Activated CD4-positive, alpha-beta T cell treated with anti-CD3 and anti-CD28 coated beads, Interleukin-2, amount 50 U/mL, for 24 hours (primary cell): ENCODE results near the gene VGF.

Experiments used
- DNase-seq, 2 donors: peaks; one replicate each; pipeline ENCODE4 v3.0.0-alpha.2; 2020; ENCODE audit warnings: low read depth in 1 of 2, low spot score in 1 of 2

Gene VGF

DNA sequence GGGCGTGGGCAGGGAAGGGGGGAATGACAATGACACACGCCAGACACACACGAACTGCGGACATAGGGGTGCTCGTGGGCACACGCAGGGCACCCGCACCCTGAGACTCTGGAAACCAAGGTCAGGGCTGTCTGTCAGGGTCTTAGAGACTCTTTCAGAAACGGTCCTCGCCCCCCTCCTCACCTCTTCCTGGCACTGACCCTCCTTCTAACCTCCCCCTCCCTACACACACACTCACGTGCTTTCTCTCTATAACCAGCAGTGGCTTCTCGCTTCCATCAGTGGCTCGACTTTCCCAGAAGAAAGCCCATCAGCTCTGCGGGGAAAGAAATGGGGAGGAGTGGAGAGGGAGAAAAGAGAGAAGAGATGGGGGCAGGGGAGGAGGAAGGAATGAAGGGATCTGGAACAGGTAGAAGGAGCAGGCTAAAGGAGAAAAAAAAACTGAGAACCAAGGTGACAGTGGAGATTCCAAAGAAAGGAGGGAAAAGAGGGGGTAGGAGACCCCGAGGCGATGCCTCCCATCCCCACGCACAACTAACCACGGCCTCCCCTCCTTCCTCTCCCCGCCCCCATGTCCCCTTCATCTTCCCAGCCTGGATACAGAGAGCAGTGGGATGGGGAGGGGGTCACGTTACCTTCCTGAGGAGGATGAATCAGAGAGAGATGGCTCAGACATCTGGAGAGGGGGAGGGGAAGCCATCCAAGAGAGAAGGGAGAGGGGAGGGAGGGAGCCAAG is 1.7 kb upstream of the VGF start:
- DNase-seq, result no peak

DNA sequence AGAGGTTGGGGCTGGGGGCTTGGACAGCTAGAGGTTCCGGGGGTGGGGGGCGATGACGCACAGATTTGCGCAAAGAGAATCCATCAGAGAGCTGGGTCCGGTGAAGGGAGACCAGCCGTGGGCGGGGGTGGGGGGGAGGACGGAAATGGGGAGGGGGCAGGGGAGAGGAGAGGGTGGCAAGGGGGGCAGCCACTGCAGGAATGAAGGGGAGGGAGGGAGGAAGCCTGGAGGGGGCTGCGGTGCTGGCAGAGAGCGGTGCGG is 1.2 kb upstream of the VGF start:
- no peak for DNase-seq

DNA sequence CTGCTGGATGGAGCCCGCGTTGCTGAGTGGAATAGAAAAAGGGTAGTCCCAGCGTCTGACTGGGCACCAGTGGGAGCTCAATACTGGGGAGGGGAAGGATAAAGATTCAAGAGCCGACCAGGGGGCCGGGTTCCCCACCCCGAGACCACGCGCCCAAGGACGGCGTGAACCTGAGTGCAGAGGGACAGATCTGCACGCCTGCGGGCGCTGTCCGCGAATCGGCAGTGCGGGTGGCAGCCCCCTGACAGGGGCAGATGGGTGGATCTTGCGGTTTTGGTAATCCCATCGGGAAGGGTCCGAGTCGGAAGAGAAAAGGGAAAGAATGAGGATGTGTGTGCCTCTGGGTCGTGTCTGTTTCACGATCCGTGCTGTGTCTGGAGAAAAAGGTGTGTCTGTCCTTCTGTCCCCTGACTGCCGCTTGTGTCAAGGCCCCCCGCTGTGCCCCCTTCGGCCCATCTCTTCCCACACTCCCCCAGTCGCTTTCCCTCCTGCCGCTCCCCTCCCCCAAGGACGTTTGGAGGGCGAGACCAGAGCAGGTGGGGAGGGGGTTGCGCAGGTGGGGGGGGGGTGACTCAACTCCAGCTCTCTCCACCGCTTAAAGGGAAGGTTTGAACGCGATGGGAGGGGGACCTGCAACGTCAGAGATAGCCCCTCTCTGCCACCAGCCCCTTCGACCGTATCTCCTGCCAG is 734 bp upstream of the VGF start:
- no peak for DNase-seq

DNA sequence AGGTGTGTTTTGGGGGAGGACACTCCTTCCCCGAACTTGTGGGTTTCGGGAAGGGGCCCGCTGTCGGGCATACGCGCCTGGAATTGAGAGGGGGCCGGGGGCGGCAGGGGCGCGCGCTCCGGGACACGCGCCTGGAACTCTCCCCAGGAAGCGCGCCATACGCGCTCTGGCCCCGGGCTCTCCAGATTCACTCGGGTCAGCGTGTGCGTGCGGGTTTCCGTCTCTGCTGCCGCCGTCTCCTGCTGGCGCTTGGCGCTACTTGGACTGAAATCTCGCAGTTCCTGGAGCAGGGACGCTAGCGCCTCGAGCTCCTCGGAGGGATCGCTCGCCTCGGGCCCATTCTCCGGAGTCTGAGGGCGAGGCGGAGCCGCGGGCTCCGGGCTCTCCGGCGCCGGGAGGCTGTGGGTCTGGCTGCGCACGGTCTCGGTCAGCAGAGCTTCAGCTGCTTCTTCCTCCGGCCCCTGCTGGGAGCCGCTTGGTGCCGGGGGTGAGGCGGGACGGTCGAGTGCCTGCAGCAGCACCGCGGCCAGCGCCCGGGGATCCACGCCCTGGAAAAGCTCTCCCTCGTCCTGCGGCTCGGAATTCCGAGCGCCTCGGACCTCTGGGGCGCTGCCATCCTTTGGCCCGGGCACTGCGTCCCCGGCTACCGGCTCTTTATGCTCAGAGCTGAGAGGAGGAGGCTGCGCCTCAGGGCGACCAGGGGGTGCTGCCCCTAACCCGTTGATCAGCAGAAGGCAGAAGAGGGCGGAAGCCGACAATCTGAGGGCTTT is 1.1 kb downstream of the VGF start:
- no peak for DNase-seq

DNA sequence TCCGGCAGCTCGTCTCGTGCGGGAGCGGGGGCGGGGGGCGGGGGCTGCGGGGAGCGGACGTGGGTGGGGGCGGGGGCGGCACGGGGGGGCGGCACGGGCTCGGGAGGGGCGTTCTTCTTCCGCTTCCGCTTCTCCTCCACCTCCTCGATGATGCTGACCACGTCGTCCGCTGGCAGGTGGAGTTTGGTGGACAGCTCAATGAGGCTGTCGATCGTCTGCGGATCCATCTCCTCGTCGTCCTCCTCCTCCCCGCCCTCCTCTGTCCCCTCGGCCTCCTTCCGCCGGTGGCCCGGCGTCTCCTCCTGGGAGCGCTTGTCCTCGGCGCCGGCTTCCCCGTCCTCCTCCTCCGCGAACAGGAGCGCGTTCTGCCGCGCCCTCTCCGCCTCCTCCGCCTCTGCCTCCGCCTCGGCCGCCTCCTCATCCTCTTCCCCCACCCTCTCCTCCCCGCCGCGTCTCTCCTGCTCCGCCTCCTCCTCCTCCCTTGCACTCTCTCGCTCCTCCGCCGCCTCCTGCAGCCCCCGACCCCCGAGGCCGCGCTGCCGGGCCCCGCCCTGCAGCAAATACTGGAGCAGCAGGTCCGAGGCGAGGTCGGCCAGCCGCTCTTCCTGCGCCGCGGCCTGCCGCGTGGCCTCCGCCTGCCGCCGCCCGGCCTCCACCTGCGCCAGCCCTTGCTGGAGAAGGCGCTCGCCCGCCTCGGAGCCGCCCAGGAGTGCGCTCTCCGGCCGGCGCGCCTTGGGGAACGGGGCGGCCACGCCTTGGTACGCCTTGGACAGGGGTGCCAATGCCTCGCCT is 1.9 kb downstream of the VGF start:
- DNase-seq, result no peak

DNA sequence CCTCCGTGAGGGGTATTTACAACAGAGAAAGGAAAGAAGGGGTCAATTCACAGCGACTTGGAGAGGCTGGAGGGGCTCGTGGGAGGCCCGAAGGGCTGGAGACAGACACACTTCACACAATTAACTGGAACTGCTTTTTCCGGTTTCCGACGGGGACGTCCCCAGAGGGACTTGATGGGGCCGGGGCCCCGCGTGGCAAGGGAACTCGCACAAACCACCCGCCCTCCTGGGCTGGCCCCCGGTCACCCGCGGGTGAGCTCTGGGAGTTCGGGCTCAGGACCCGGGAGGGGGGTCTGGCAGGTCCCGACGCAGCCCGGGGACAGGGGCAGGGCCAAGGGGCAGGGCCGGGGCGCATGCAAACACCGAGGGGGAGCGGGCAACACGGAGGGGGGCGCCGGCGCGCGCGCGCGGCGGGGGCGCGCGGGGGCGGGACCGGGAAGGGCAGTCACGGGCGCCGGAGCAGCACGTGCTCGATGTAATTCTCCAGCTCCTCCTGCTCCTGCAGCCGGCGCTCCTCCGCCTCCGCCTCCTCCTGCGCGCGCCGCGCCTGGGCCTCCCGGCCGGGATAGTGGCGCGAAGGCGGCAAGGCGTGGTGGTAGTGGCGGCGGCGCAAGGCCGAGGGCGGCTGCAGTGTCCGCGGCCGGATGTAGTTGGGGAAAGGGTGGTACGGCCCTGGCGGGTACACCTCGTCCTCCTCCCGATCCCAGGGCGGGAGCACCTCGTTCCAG is 2.7 kb downstream of the VGF start:
- no peak for DNase-seq

DNA sequence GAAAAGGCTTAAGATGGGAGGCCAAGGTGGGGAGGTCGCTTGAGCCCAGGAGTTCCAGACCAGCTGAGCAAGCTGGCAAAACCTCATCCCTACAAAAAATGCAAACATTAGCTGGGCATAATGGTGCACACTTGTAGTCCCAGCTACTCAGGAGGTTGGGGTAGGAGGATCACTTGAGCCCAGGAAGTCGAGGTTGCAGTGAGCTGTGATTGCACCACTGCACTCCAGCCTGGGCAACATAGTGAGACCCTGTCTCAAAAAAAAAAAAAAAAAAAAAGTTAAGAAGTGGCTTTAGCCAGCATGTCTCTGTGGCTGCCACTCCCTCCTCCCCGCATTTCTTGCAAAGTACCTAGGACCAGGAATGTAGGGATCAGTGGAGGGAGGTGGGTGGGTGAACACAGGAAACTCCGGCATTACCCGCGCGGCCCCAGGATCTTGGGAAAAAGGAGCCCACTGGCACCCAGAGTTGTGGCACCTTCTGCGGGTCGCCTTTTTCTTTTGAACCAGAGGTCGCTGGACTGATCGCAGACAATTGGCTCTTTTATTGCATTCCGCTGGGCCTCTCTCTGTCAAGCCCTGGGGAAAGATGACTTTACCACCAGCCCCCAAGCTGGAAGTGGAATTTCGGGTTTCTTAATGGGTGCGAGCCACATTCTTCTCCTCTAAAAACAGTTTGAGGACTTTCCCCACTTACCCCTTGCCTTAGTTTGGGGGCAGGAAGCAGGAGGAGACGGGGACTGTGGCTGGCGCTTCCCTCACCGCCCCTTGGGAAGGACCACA is 3.5 kb downstream of the VGF start:
- no peak for DNase-seq

DNA sequence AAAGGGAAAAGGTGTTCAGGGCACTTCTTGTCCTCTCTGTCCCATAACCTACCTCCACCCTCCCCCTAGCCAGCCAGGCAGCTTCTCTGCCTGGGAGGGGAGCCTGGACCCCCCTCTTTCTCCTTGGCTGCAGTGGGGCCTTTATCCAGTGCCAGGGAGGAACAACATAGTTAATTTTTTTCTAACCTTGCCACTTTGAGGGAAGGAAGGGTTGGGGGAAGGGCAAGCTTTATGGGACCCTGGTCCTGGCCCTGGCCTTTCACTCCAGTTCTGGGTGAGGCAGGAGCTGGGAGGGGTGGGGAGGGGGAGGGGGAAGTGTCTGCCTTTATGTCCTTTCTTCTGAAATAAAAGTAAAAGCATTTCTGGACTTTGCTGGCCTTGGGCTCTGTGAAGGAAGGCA is 4.5 kb downstream of the VGF start:
- DNase-seq, result no peak

DNA sequence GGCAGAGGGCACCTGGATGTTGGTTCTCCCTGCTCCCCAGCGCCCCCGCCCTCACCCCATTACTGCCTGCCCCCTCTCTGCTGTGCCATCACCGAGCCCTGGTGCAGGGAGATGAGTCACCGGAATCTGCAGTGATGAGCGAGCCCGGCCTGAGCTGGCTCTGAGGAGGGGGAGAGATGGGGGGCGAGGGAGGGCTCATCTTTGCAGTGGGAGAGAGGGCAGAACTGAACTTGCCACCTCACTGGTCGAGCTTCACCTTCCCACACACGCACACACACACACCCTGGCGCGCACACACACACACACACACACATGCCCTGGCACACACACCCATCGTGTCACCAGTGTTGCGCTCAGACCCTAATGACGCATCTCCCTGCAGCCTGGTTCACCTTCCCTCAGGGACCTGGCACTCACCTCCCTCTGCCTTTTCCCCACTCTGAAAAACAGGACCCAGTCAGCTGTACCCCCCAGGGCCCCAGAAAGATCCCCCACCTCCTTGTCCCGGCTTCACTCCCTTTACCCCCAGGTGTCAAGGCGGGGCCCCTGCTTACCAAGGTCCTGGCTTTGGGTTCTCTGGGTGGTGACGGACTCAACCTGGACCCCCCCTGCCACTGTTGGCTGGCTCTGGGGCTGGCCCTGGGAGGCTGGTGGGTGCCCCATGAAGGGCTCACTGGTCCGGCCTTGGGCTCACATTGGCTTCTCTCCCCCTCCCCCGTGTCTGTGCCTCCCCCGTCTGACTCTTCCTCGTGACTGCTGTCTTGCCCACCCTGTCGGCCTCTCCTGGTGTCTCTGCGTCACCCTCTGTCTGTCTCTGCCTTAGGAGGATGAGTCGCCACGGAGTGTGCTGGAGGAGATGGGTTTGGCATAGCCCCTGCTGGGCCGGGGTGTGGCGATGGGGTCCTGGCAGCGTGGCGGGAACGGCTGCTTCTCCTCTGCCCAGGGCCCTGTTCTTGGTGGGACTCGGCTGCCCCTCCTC is 5.4 kb downstream of the VGF start:
- no peak for DNase-seq

DNA sequence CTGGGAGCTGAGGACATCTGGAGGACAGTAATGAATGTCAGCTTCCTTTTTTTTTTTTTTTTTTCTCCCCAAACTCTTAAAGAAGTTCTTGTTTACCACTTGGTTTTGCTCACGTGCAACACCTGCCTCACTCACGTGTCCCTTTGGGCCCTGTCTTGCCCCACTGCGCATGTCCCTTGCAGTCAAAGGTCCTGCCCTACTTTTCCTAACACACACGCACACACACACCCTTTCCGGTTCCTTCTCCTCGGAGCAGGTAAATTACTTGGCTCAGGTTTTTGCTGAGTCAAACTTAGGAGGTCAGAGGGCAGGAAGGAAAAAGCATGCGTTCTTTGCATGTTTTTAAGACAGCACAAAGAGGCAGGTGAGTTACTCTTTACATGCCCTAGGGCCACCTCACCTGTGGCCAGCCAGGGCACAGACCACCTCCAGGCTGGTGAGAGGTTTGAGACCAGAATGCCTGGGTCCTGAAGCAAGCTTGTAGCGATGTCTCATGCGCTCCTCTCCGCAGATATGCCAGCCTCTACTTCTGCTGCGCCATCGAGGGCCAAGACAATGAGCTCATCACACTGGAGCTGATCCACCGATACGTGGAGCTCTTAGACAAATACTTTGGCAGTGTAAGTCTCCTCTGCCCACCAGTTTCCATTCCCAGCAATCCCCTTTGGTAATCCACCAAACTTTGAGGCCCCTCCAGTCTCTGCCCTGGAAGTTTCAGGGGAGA is 8.3 kb downstream of the VGF start:
- DNase-seq, result no peak

DNA sequence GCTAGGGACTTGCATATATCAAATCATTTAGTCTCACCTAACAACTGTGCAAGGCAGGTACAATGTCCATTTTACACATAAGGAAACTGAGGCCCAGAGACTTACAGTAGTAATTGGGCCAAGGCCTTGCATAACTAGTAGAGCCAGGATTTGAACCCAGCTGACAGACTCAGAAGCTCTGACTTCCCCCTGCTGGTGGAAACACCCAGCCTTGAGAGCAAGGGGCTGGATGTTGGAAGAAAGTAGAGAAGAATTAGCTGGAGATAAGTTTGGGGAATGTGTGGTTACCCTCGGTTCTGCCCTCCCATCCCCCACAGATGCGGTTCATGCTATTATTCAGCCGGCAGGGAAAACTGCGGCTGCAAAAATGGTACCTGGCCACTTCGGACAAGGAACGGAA is 9.1 kb downstream of the VGF start:
- DNase-seq, result no peak

DNA sequence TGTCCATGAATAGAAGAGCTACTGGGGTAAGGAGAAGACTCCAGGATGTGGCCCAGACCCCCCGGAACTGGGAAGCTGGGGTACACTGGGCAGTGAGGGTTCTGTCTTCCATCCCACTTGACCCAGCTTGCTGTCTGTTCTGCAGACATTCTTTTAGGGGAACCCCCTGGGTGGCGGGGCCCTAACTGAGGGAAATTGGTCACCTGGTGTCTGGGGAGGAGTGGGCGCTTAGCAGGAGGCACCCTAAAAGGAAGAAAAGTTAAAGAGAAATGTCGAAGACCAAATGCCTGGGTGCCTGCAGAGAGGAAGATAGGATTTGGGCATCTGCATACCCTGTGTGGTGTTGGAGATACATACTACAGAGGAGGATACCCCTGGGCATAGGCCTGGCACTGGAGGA is 10.1 kb downstream of the VGF start:
- DNase-seq, result no peak

DNA sequence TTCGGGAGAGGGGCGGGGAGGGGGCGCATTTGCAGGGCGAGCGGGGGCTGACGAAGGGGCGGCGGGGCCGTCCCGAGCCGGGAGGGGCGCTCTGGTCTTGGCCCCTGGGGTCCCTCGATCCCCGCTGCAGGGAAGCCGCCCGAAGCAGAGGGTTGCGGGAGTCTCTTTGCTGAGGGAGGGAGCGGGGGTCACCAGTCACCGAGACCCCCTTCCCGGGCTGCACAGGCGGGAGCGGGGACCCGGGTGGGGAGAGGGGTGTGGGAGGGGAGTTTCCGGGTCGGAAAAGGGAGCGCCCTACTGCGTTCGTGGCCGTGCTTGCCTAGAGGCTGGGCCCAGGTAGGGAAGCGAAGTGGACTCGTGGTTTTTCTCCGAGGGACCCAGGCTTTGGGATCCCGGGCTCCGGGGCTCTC is 10.7 kb downstream of the VGF start:
- DNase-seq, result no peak

DNA sequence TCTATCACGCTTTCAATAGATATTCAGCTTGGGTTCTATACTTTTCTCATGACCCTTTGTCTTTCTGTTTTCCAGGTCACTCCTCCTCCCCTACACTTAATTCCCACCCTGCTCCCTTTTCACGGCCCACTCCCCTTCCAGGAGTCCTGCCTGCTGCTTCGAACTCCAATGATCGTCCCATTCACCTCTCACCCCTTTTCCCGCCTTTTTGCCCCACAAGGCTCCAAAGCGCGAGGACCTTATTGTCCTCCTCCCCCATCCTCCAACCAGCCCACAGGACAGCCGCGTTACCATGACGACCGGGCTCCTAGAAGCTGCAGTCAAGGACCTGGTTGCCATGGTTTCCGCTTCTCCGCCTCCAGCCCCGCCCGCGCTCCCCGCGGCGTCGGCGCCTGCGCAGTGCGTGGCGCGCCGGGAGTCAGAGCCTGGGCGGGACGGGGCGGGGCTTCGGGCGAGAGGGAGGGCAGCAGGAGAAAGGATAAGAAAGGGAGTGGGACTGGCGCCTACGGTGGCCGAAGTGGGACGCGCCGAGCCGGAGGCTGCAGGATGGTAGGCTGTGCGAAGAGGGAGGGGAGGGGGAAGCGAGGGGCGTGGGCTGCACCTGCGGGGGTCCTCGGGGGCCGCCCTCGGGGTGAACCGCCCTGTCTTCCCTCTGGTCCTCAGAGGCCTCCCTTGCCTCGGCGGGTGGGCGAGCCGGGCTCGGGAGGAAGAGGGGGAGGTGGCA is 11.2 kb downstream of the VGF start, which contains the start of gene AP1S1:
TSS of gene AP1S1 (plus strand) at position 508 of the 724 bp plus-strand sequence. CDS start at position 547, 39 bp downstream.
- DNase-seq, result peak; percentile 83 to 89

DNA sequence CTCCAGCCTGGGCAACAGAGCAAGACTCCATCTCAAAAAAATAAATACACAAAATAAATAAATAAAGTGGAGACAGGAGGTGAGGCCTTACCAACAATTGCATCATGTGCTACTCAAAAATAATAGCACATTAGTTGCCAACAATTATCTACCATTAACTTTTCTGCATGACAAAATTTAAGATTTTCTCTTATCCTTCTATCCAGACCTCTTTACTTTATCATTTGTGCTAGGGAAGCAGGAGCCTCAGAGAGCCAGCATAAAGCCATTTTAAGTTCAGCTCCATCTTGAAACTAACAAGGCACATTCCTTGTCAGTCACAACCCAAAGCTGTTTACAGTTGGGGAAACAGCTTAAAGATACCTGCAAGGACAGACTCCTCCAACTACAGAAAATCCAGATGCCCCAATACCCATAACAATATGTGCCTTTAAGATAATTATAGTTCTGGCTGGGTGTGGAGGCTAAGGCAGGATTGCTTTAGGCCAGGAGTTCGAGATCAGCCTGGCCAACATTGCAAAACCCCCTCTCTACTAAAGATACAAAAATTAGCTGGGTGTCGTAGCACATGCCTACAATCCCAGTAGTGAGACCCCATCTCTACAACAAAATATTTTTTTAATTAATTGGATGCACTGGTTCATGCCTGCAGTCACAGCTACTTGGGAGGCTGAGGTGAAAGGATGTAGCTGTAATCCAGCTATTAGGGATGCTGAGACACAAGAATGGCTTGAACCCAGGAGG is 13.3 kb downstream of the VGF start:
- no peak for DNase-seq

DNA sequence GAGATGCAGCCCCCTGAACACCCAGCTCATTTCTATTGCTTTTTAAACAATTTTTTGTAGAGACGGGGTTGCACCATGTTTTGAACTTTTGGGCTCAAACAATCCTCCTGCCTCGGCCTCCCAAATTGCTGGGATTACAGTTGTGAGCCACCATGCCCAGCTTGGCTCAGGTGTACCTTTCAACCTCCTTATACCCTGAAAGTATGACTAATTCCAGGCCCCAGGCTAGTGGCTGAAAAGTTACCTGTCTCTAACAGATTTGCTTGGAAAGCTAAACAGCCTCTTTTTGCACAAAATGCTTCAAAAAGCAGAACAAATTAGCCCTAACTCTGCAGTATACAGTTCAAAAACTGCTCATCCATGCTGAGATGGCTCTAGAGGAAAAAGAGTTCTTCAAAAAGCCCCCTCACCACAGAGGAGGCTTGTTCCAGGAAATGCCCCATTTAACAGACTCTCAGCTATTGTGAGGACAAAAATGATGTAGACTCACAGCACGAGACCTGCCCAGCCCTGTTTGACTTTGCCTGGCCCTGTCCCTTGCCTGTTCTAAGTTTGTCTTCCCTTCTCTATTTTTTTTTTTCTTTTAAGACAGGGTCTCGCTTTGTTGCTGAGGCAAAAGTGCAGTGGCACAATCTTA is 24.5 kb downstream of the VGF start:
- DNase-seq, result no peak

DNA sequence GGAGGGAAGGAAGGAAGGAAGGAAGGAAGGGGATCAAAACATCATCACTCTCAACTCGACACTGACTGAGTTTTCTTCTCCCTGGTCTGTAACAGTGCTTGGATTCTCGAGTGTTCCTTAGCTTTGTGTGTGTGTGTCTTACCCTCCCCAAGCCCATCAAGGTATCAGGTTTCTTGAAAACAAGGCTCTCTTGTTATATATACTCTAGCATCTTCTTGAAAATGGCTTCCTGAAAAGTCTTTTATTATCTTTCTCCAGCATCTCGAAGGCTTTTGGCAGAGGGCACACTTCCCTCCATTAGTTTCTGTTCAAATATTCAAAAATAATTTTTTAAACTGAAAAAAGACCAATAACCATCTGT is 25.1 kb downstream of the VGF start:
- no peak for DNase-seq
